GM12872 (cell line): ENCODE measurements around the gene HOXD4.

Experiments
- CTCF ChIP-seq: IDR thresholded peaks from 3 replicates; pipeline ENCODE4 v1.5.1; 2011; ENCODE audit warnings: low read depth, mild to moderate bottlenecking, low read length, moderate library complexity; ENCODE audit not compliant: insufficient read depth

HOXD4 gene

DNA sequence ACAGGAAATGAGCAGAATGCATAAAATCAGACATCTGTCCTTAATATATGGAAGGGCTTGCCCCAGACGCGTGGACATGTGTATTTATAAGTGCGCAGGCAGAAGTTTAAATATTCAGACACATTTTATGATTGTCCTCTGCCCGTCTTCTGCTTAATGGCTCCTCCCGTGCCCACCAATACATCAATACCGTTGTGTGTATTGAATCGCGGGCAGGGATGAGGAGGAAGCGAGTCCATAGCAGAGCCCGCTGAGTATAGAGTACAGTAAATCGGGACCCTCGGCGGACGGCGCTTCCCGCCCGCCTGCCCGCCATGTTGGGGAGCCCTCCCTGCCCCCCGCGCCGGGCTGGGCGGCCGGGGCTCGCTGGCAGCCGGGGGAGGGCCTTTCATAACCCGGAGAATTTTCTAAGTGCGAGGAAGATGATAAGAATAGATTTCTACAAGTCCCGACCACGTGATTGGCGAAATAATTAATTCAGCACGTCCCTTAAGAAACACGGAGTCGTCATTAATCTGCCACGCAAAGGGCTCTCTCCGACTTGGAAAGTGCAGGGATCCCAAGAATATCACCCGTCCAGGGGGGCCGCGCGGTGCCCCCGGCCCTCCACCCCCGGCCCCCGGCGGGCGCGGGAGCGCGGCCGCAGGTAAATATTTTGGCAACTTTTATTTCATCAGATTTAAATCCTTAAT is 5.6 kb downstream of the HOXD4 start, which contains the start of gene HOXD3:
TSS of gene HOXD3 (plus strand) at position 501 of the 692 bp plus-strand sequence. CDS start 11,808 bp downstream, outside the sequence.
- TF ChIP-seq CTCF = no peak

DNA sequence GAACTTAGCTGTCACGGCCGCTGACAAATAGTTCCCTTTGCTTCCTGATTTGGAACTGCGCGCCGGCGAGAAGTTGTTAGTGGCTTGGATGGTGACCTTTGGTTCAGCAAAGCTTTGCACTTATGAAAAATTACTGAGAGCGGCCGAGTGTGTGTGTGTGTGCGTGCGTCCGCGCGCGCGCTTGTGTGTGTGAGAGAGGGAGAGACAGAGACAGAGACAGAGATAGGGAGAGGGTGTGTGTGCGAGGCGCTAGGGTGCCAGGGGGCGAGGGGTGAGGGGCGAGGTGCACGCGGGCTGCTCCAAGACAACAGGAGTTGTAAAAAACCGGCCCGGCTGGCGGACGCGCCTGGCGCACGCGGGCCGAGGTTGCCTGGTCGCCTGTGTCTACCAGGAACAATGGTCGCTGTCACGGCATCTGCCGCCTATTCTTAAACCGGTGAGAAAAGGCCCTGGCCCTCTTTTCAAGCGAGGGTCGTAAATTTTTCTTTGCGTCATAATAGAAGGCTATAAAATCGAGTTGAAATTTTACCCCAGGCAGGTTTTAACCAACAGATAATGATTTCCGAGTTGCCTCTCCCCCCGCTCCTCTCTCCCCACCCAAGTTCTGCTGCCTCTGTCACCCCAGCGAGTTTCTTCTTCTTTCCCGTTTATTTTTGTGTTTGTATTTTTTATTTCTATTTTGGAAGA is 6.3 kb downstream of the HOXD4 start:
- TF ChIP-seq CTCF = no peak

DNA sequence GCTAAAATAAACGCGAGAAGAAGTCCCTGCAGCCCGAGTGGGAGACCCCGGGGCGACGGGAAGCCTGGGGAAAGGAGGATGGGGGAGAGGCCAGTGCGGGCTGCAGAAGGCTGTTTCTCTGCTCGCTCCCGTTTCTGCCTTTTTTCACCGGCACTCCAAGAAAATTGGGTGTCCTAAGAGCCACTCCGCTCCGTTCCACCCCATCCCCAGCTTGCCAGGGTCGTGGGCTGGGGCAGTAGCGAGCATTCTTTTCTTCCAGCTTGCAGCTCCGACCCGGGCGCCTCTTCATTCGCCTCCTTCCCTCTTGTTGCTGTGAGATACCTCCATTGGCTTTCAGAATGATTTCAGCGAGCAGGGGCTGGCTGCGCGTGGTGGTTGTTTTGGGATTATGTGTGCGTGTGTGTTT is 6.8 kb downstream of the HOXD4 start:
- TF ChIP-seq CTCF = no peak

DNA sequence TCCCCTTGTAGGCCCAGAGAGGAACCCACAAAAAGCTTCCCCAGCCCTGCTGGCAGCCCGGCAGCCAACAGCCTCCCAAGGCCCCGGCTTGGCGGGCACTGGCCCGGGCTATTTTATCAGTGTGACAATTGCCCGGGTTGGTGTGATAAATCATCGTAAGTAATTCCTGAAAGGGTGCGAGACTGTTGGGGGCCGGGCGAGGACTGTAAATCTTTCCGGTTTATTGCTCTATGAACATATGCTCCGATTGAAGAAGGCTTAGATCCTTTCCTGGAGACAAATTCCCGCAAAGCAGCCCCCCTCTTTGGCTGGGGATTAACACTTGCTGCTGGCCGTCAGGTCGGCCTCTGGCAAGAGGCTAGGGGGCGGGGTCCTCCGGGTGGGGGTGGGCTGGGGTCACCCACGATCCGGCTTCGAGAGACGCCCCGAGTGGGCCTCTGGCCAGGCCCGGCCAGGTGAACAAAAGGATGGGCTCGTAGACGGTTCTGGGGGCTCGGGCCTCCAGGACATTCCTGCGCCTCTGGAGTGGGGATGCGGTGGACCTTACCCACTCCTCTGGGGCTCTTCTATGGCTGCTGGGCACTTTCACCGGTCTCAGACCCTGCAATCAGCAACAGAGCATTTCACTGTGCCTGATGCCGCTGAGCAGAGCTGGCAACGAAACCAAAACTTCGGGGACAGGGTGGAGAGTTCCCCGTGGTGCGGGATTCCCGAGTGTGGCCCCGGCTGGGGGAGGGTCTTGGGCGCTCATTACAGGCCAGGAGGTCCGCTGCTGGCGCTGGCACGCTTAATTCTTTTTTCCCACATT is 7.7 kb downstream of the HOXD4 start:
- TF ChIP-seq CTCF = no peak

DNA sequence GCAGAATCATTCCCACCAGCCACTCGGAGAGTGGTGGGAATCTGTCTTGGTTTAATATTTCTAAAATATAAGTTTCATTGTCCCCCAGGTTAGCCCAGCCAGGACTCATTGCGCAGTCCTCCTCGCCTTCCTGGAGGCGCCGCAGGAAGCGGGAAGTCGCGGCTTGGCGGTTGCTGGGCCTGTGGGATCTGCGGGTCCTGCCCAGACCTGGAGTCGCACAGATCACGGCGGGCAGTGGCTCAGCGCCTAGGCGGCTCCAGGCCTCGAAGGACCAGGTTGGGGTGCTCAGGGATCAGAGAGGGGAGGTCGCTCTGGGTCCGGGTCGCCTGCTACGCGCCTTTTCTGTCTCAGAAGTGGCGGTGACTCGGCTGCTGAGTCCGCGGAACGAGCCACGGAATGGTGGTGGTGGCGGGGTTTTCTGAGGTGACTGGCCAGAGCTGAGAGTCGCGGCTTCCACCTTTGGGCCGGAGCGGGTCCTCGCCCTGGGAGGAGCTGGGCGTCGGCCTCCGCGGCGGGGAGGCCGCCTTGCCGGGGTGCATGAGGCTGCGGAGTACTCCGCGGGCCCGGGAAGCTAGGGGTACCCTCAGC is 8.4 kb downstream of the HOXD4 start:
- TF ChIP-seq CTCF = no peak

DNA sequence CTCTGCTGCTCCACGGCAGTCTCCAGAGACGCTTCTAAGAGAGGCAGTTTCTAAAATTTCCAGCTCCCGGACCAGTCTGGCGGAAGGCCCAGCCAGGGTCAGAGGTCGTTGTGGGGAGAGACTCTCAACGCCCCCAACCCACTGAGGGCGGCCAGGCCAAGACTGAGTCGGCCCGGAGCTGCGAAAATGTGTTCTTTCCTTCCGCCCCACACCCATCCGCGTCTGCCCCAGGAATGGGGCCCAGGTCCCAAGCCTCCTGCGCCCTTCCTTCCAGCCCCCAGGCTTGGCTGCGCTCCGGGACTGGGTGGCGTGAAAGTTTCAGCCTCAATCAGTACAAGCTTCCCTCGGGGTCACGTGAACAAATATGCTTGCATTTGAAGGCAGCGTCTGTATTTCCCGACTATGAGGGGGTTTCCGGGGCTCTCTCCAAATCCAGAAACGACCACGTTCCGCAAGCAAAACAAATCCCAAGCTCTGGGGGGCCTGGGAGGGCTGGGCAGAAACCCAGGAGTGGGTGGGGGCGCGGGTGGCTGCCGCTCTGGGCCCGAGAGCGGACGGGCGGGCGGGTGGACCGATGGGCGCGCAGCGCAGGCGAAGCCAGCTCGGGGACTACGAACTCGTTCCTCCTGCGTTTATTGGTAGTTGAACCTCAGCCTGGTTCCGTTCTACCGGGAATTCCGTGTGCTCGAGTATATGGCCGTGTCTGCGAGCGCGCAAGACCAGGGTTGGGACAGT is 9.1 kb downstream of the HOXD4 start:
- no peak for TF ChIP-seq CTCF
